Liver (tissue), 3 donors: ENCODE measurements around the gene EMC1.

Experiments used
- ATF3 ChIP-seq: IDR thresholded peaks from 2 replicates; pipeline ENCODE4 v1.6.1; 2016; ENCODE audit warnings: antibody characterized with exemption
- CTCF ChIP-seq: fragments of 150-350 bp; IDR thresholded peaks from 2 replicates; pipeline ENCODE4 v1.5.1; 2017; ENCODE audit warnings: improper control_type of control experiment, low read depth, low read length; ENCODE audit not compliant: missing input control
- MAX ChIP-seq: IDR thresholded peaks from 2 replicates; pipeline ENCODE4 v1.6.1; 2016; ENCODE audit warnings: antibody characterized with exemption
- SP1 ChIP-seq: IDR thresholded peaks from 2 replicates; pipeline ENCODE4 v1.6.1; 2018; ENCODE audit warnings: antibody characterized with exemption, mild to moderate bottlenecking
- TAF1 ChIP-seq: conservative IDR thresholded peaks from 2 replicates; pipeline ENCODE4 v1.6.1; 2016; ENCODE audit warnings: antibody characterized with exemption, mild to moderate bottlenecking
- donor health status: healthy.
- donor health status: healthy.

GRCh38 chr1:19212167-19212566 lies 39.2 kb downstream of the EMC1 start:
- no peak for TF ChIP-seq TAF1
- no peak for TF ChIP-seq CTCF
- TF ChIP-seq MAX = no peak
- no peak for TF ChIP-seq ATF3
- no peak for TF ChIP-seq SP1
